Upper lobe of left lung (tissue), 4 donors: ENCODE data around the gene GPR17.

Source experiments
- EP300 ChIP-seq, 4 donors: sonication (generic); formaldehyde crosslinking; IDR thresholded peaks; one replicate each; pipeline ENCODE4 v1.5.1; 2017; ENCODE audit warnings: antibody characterized with exemption in 4 of 4, control low read depth in 2 of 4
- POLR2AphosphoS5 ChIP-seq, 2 donors: sonication (generic); formaldehyde crosslinking; IDR thresholded peaks; one replicate each; pipeline ENCODE4 v1.5.1; 2017; ENCODE audit warnings: antibody characterized with exemption in 2 of 2
- TF ChIP-seq, protein P1 (sequence below), 6 experiments: fragments of 450-650 bp in 4 of 6; fragments of 200-600 bp in 2 of 6; sonication (generic) in 2 of 6; IDR thresholded peaks; one replicate each; pipeline ENCODE4 v1.5.1; 2016 to 2019; ENCODE audit warnings: antibody characterized with exemption in 6 of 6

- TF ChIP-seq, protein P1, sequence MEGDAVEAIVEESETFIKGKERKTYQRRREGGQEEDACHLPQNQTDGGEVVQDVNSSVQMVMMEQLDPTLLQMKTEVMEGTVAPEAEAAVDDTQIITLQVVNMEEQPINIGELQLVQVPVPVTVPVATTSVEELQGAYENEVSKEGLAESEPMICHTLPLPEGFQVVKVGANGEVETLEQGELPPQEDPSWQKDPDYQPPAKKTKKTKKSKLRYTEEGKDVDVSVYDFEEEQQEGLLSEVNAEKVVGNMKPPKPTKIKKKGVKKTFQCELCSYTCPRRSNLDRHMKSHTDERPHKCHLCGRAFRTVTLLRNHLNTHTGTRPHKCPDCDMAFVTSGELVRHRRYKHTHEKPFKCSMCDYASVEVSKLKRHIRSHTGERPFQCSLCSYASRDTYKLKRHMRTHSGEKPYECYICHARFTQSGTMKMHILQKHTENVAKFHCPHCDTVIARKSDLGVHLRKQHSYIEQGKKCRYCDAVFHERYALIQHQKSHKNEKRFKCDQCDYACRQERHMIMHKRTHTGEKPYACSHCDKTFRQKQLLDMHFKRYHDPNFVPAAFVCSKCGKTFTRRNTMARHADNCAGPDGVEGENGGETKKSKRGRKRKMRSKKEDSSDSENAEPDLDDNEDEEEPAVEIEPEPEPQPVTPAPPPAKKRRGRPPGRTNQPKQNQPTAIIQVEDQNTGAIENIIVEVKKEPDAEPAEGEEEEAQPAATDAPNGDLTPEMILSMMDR (IDR thresholded peaks at IDR 0.05), result no peak
- TF ChIP-seq EP300 (IDR thresholded peaks at IDR 0.05) (no peak), POLR2AphosphoS5 (IDR thresholded peaks at IDR 0.05) (no peak)
These were observed 8.9 kb downstream of the GPR17 start for GRCh38 chr2:127654838-127655175.
